SK-N-SH treated with all-trans-retinoic acid at 6 μM for 48 hours (cell line): ENCODE data around the gene TMEM18.

Source experiments
- ARNTL ChIP-seq: fragments of 450-650 bp; formaldehyde crosslinking; IDR thresholded peaks from 2 replicates; pipeline ENCODE4 v1.5.0; 2020; ENCODE audit warnings: low read depth, mild to moderate bottlenecking, moderate library complexity, borderline replicate concordance
- CREB5 ChIP-seq: fragments of 250-450 bp; sonication (Bioruptor Pico); IDR thresholded peaks from 2 replicates; pipeline ENCODE4 v1.5.1; 2020; ENCODE audit warnings: low read depth, mild to moderate bottlenecking, moderate library complexity
- ISL1 ChIP-seq: fragments of 250-450 bp; sonication (Bioruptor Pico); IDR thresholded peaks from 2 replicates; pipeline ENCODE4 v2.1.2; 2022; ENCODE audit warnings: mild to moderate bottlenecking, moderate library complexity
- PATZ1 ChIP-seq: fragments of 250-450 bp; sonication (Bioruptor Pico); IDR thresholded peaks from 2 replicates; pipeline ENCODE4 v1.8.0; 2020; ENCODE audit warnings: mild to moderate bottlenecking, moderate library complexity, borderline replicate concordance
- RARB ChIP-seq: fragments of 250-450 bp; sonication (Bioruptor Pico); IDR thresholded peaks from 2 replicates; pipeline ENCODE4 v1.8.0; 2021; ENCODE audit warnings: mild to moderate bottlenecking, moderate library complexity
- TCF4 ChIP-seq: fragments of 250-450 bp; sonication (Bioruptor Pico); IDR thresholded peaks from 2 replicates; pipeline ENCODE4 v1.8.0; 2021; ENCODE audit warnings: mild to moderate bottlenecking, moderate library complexity, borderline replicate concordance
- ZFP3 ChIP-seq: fragments of 250-450 bp; sonication (Bioruptor Pico); IDR thresholded peaks from 2 replicates; pipeline ENCODE4 v1.5.0; 2020; ENCODE audit warnings: mild to moderate bottlenecking, moderate library complexity
- ZFP30 ChIP-seq: fragments of 450-650 bp; formaldehyde crosslinking; IDR thresholded peaks from 2 replicates; pipeline ENCODE4 v1.5.0; 2022; ENCODE audit warnings: mild to moderate bottlenecking, moderate library complexity
- ZNF8 ChIP-seq: fragments of 450-650 bp; formaldehyde crosslinking; IDR thresholded peaks from 2 replicates; pipeline ENCODE4 v1.5.0; 2020; ENCODE audit warnings: mild to moderate bottlenecking, moderate library complexity
- TF ChIP-seq, protein P1 (sequence below): fragments of 250-450 bp; sonication (Bioruptor Pico); IDR thresholded peaks from 2 replicates; pipeline ENCODE4 v1.5.0; 2020; ENCODE audit warnings: mild to moderate bottlenecking, moderate library complexity

DNA sequence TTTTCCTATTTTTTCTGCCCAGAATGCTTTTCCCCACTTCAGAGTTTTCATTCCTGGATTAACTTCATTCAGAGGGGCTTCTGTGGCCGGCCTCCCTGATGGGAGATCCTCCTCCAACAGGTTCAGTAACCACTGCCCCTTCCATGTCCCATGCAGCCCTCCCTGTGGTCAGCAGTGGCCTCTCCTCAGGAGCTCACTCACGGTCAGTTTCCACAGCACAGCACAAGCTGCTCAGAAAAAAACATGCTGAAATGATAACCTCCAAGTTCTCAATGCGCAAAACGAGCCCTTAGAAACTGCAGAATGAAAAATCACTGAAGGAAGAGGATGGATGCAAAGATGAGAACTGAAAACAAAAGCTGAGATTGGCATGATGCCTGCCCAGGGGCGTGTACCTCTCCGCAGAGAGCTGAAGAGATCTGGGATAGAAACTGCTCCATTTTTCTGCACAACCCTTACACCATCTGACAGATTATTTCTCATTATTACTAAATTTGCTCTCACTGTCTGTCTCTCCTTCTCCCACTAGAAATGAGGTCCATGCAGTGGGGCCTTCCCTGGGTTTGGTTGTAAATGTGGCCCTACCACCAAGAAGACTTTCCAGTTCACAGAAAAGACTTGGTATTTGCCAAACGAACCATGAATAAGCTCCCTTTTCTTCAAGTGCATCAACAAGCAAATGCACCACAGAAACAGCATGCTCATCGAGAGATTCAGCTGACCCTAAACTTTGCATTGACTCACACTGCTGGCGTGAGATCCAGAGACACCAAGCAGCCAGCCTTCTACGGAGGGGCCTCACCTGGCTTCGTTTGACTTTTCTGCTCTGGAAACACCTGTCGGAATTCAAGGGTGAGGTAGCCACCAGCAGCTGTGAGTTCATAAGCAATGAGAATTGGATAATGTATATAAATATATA lies 51.5 kb downstream of the TMEM18 start:
- TF ChIP-seq ZFP3 (no peak), PATZ1 (CRISPR knock-in tag) (no peak), ISL1 (CRISPR knock-in tag) (no peak), ZNF8 (CRISPR knock-in tag) (no peak), ARNTL (CRISPR knock-in tag) (no peak), RARB (CRISPR knock-in tag) (no peak), CREB5 (CRISPR knock-in tag) (no peak), ZFP30 (CRISPR knock-in tag) (no peak), TCF4 (CRISPR knock-in tag) (no peak)
- TF ChIP-seq, protein P1, sequence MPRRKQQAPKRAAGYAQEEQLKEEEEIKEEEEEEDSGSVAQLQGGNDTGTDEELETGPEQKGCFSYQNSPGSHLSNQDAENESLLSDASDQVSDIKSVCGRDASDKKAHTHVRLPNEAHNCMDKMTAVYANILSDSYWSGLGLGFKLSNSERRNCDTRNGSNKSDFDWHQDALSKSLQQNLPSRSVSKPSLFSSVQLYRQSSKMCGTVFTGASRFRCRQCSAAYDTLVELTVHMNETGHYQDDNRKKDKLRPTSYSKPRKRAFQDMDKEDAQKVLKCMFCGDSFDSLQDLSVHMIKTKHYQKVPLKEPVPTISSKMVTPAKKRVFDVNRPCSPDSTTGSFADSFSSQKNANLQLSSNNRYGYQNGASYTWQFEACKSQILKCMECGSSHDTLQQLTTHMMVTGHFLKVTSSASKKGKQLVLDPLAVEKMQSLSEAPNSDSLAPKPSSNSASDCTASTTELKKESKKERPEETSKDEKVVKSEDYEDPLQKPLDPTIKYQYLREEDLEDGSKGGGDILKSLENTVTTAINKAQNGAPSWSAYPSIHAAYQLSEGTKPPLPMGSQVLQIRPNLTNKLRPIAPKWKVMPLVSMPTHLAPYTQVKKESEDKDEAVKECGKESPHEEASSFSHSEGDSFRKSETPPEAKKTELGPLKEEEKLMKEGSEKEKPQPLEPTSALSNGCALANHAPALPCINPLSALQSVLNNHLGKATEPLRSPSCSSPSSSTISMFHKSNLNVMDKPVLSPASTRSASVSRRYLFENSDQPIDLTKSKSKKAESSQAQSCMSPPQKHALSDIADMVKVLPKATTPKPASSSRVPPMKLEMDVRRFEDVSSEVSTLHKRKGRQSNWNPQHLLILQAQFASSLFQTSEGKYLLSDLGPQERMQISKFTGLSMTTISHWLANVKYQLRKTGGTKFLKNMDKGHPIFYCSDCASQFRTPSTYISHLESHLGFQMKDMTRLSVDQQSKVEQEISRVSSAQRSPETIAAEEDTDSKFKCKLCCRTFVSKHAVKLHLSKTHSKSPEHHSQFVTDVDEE (CRISPR knock-in tag), result no peak
